T-helper 1 cell treated with Interleukin-12 subunit alpha and Interleukin-12 subunit beta and Interleukin-4 antibody, amounts not matched to agents 30 μg/mL and 1 μg/mL, for 36 hours (primary cell): ENCODE measurements around the gene SLX1B.
"Not testable (repeated sequence)": the region's sequence is repeated elsewhere in the genome, so short reads cannot be mapped to it uniquely, and the experiment has no call there.

Experiments
- H3K27ac Mint-ChIP-seq: one replicate; pipeline ENCODE4 v1.8.0; 2021; ENCODE audit warnings: mild to moderate bottlenecking, mixed read lengths
- H3K27me3 Mint-ChIP-seq: one replicate; pipeline ENCODE4 v1.8.0; 2021; ENCODE audit warnings: low read depth, mixed read lengths
- H3K36me3 Mint-ChIP-seq: one replicate; pipeline ENCODE4 v1.8.0; 2021; ENCODE audit warnings: low read depth, mixed read lengths
- H3K4me1 Mint-ChIP-seq: one replicate; pipeline ENCODE4 v1.8.0; 2021; ENCODE audit warnings: low read depth, mixed read lengths
- H3K4me3 Mint-ChIP-seq: one replicate; pipeline ENCODE4 v1.8.0; 2021; ENCODE audit warnings: mild to moderate bottlenecking, moderate library complexity, mixed read lengths
- H3K9me3 Mint-ChIP-seq: one replicate; pipeline ENCODE4 v1.8.0; 2021; ENCODE audit warnings: mixed read lengths

Gene SLX1B

DNA sequence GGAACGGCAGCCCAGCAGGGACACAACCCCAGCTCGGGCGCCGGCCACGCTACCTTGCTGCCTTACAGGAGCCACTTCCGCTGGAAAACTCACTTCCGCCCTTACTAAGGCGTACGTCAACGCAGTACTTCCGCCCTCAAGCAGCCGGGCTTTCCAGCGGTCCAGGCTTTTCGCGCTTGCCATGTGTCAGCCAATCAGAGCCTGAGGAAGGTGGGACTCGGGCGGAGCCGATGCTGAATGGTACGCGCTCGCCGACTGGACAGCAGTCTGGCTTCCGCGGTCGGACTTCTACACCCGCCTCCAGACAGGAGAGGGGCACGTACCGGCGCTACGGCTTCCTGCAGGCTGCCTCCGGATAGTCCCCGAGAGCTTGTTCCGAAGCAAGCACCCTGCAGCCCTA lies at the start of gene SLX1B, which contains the start of gene BOLA2:
Gene SLX1B (plus strand): TSS at position 265 of the 400 bp plus-strand sequence.
Gene BOLA2 (minus strand): TSS at position 83 of the 400 bp plus-strand sequence. CDS start 98 bp downstream, outside the sequence.
- not testable (repeated sequence) for H3K4me3 Mint-ChIP-seq, H3K9me3 Mint-ChIP-seq, H3K27ac Mint-ChIP-seq, H3K4me1 Mint-ChIP-seq, H3K36me3 Mint-ChIP-seq, H3K27me3 Mint-ChIP-seq

DNA sequence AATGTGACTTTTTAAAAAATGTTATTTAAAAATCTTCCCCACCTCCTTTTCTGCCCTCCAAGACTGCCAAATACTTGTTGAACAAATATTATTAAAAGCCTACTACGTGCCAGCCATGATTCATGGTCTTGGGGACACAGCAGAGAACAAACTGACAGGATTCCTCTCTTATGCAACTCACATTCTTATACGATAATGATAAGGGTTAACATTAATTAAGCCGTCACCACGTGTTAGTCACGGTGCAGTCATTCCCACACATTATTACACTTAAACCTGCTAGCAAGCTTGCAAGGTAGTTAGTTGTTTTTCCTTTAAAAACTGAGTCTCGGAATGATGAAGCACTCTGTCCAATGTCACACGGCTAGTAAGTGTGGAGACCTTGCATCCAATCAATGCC lies 49.1 kb upstream of the SLX1B start:
- not testable (repeated sequence) for H3K4me1 Mint-ChIP-seq, H3K36me3 Mint-ChIP-seq, H3K27ac Mint-ChIP-seq, H3K27me3 Mint-ChIP-seq, H3K9me3 Mint-ChIP-seq, H3K4me3 Mint-ChIP-seq

DNA sequence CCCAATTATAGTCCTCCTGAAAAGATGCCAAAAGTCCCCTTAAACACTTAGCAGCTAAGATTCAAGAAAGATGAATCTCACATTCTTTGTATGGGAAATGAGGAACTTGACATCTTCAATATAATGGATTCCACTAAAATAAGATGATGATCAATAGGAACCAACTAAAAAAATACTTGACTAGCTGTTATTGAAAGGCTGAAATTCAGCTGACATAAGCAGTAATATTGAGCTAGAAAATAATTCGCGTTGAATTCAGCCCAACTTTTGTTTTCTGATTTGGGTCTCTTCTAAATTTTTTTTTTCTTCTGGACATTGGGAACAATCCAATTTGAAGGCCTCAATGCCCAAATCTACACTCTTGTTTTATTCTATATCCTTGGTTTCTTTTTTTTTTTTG lies 30.7 kb upstream of the SLX1B start:
- not testable (repeated sequence) for H3K36me3 Mint-ChIP-seq, H3K9me3 Mint-ChIP-seq, H3K4me1 Mint-ChIP-seq, H3K27me3 Mint-ChIP-seq, H3K27ac Mint-ChIP-seq, H3K4me3 Mint-ChIP-seq

DNA sequence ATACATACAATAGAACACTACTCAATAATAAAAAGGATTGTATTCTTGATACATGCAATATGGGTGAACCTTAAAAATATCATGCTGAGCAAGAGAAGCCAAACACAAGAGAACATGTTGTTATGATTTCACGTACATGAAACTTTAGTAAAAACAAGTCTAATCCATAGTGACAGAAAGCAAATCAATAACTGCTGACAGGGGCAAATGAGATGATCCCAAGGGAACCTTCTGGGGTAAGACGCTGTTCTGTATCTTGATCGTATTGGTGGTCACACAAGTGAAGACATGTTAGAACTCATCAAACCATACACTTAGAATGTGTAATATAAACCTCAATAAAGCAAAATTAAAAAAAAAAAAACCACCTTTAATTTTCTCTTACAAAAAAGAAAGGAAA lies 28.9 kb upstream of the SLX1B start:
- H3K4me3 Mint-ChIP-seq, H3K27me3 Mint-ChIP-seq, H3K27ac Mint-ChIP-seq, H3K9me3 Mint-ChIP-seq: not testable (repeated sequence)
- Mint-ChIP-seq H3K36me3 (peaks cover 12% of the 10 kb centered on the region), H3K4me1 (peaks cover 13% of the 10 kb centered on the region)

DNA sequence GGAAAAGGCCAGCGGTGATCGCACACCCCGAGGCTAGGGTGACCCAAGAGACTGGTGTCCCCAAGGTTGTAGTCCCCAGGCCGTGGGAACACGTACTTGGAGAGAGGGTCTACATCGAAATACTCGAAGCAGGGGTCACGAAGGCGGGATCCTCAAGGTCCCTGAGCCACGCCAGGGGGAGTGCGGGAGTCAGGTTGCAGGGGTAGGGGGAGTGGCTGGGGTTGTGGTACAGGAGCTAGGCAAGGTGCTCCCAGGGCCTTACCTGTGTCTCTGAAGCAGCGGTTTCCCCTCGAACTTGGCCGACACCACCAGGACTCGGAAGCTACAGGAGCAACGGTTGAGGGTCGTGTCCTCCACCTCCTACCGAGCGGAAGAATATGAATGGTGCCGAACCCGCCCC lies 579 bp upstream of the SLX1B start:
- not testable (repeated sequence) for H3K4me1 Mint-ChIP-seq, H3K4me3 Mint-ChIP-seq, H3K27ac Mint-ChIP-seq, H3K27me3 Mint-ChIP-seq, H3K9me3 Mint-ChIP-seq, H3K36me3 Mint-ChIP-seq

DNA sequence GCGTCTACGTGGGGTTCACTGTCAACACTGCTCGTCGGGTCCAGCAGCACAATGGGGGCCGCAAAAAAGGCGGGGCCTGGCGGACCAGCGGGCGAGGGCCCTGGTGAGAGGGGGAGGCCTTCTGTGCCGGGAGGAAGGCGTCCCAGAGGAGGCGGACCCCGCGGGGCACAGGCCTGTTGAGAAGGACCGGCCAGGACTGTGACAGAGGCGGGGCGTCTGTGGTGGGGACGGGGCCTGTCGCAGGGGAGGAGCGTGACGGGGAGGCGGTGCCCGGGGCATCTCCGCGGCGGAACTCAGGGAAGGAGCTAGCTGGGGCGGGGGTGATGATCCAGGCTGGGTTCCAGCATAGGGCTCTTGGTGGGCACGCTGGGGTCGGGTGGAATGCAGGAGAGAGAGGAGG lies 495 bp downstream of the SLX1B start:
- H3K4me1 Mint-ChIP-seq, H3K4me3 Mint-ChIP-seq, H3K27ac Mint-ChIP-seq, H3K9me3 Mint-ChIP-seq, H3K27me3 Mint-ChIP-seq, H3K36me3 Mint-ChIP-seq: not testable (repeated sequence)

DNA sequence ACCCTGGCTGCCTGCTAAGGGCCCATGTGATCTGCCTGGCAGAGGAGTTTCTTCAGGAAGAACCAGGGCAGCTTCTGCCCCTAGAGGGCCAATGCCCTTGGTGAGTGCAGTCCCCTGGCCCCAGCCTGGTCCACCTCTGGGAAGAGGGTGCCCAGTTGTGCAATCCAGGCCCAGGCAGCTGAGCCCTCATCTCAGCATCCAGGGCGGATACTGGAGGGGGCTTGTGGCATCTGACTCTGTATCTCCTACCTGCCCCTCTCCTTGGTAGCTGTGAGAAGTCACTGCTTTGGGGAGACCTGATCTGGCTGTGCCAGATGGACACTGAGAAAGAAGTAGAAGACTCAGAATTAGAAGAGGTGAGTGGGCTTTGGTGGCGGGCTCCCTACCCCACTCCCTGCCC lies 3.3 kb downstream of the SLX1B start:
- not testable (repeated sequence) for H3K9me3 Mint-ChIP-seq, H3K27ac Mint-ChIP-seq, H3K27me3 Mint-ChIP-seq, H3K4me3 Mint-ChIP-seq, H3K4me1 Mint-ChIP-seq, H3K36me3 Mint-ChIP-seq

DNA sequence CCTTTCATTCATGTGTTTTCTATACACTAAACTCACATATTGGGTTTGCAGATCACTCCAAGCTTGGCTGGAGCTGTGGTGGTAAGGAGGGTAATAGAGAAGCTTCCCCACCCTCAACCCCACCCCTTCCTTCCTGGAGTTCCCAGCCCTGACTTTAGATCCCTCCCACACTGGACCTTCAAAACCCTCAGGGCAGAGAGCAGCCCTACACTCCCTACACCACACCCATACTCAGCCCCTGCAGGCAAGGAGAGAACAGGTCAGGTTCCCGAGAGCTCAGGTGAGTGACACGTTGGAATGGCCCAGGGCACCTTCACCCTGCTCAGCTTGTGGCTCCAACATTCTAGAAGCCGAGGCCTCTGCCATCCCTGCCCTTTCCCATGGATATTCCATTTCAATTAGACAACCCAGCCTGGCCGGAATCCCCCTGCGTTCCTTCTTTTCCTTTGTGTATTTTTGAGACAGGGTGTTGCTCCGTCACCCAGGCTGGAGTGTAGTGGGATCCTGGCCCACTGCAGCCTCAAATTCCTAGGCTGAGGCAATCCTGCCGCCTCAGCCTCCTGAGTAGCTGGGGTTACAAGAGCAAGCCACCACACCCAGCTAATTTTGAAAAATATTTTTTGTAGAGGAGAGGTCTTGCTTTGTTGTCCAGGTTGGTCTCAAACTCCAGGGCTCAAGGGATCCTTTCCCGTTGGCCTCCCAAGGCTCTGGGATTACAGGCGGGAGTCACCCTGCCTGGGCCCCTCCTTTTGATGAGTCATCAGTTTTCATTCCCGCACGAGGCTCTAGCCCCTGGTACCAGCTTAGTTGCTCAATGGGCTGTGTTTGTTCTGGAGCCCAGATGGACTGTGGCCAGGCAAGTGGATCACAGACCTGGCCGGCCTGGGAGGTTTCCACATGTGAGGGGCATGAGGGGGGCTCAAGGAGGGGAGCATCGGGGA lies 5.6 kb downstream of the SLX1B start, which contains the start of gene SULT1A4:
Gene SULT1A4 (plus strand): TSS at position 208 of the 941 bp plus-strand sequence. CDS start 1,473 bp downstream, outside the sequence.
- H3K4me1 Mint-ChIP-seq, H3K4me3 Mint-ChIP-seq, H3K36me3 Mint-ChIP-seq, H3K9me3 Mint-ChIP-seq, H3K27ac Mint-ChIP-seq, H3K27me3 Mint-ChIP-seq: not testable (repeated sequence)

DNA sequence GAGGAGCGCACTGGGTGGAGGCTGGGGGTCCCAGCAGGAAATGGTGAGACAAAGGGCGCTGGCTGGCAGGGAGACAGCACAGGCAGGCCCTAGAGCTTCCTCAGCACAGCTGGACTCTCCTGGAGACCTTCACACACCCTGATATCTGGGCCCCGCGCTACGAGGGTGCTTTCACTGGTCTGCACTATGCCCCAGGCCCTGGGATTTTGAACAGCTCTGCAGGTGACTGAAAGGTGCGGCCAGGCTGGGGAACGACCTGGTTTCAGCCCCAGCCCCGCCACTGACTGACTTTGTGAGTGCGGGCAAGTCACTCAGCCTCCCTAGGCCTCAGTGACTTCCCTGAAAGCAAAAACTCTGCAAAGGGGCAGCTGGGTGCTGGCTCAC lies 6.3 kb downstream of the SLX1B start:
- not testable (repeated sequence) for H3K4me1 Mint-ChIP-seq, H3K27me3 Mint-ChIP-seq

DNA sequence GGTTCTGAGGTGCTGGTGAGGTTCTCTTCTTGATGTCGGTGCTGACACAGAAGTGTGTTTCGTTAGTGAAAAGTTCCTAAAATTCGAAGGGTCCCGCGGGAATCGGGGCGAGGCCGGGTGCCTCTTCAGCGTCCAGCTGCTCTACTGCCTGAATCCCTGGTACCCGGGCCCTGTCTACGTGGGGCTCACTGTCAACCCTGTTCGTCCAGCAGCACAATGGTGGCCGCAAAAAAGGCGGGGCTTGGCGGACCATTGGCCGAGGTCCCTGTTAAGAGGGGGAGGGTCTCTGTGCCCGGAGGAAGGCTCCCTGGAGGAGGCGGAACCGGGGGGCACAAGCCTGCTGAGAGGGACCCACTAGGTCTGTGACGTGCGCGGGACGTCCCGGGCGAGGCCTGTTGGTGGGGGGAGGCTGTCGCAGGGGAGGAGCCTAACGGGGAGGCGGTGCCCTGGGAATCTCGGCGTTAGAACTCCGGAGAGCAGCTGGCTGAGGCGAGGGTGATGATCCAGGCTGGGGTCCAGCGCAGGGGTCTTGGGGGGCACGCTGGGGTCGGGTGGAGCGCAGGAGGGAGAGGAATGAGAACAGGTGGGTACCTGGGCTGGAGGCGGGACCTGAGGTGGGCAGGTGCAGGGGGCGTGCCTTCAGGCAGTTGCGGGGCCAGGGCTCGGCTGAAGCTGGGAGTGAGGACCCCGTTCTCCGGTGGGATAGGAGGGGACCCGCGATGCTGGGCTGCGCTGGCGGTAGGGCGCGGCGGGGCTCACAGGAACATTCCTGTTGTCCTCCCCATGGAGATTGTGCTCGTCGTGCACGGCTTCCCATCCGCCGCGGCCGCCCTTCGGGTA lies 11.9 kb downstream of the SLX1B start:
- not testable (repeated sequence) for H3K4me1 Mint-ChIP-seq, H3K27ac Mint-ChIP-seq, H3K4me3 Mint-ChIP-seq, H3K27me3 Mint-ChIP-seq, H3K36me3 Mint-ChIP-seq, H3K9me3 Mint-ChIP-seq

More for the DNA sequence above, 6.3 kb downstream of the SLX1B start:
- not testable (repeated sequence) for H3K36me3 Mint-ChIP-seq, H3K9me3 Mint-ChIP-seq, H3K27ac Mint-ChIP-seq, H3K4me3 Mint-ChIP-seq

DNA sequence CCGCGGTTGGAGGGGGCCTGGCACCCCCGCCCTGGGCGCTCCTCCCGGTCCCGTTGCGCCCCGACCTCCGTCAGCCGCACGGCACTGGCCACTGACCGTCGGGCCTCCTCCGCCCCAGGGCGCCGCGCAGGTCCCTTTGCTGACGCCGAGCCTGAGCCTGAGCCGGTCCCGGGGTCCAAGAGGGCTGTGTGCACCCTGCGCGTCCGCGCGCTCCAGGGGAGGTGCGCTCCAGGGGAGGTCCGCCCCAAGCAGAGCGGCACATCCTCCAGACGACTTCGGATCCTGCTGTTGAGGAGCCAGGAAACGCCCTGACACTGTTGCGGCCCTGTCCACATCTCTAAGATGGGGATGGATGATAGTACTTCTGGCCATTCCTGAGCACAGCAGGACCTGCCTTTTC lies 12.6 kb downstream of the SLX1B start:
- not testable (repeated sequence) for H3K27me3 Mint-ChIP-seq

DNA sequence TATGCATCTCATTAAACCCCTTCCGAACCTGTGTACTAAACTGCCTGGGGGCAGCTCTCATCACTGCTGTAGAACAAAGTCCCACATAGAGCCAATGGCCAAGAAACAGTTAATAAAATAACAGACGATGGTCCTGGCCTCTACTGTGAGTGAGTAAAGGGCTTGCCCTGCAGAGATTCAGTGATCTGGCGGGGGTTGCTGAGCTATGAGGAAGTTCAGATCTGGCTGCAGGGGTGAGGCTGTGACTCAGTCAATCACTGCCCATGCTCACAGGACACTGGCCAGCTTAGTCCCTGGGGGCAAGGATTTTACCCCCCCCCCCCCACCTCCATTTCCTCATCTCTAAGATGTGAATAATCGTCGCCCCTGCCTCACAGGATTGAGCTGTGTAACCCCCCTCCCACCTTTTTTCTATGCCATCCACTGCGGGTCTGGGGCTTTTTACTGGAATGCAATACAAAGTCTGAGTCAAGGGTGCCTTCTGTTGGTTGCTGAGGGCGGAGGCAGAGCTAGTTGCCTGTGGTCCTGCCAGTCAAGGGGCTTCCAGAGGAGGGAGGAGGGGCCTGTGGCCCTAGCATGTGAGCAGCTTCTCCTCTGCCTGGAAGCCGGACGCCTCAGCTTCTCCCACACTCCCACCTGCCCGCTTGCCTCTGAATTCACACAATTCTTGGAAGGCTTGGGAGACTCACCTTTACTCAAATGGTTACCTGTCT lies 13.5 kb downstream of the SLX1B start:
- not testable (repeated sequence) for H3K9me3 Mint-ChIP-seq, H3K27ac Mint-ChIP-seq, H3K36me3 Mint-ChIP-seq, H3K4me1 Mint-ChIP-seq, H3K27me3 Mint-ChIP-seq, H3K4me3 Mint-ChIP-seq

More for the DNA sequence above, 12.6 kb downstream of the SLX1B start:
- not testable (repeated sequence) for H3K27ac Mint-ChIP-seq, H3K4me3 Mint-ChIP-seq, H3K4me1 Mint-ChIP-seq, H3K9me3 Mint-ChIP-seq, H3K36me3 Mint-ChIP-seq

DNA sequence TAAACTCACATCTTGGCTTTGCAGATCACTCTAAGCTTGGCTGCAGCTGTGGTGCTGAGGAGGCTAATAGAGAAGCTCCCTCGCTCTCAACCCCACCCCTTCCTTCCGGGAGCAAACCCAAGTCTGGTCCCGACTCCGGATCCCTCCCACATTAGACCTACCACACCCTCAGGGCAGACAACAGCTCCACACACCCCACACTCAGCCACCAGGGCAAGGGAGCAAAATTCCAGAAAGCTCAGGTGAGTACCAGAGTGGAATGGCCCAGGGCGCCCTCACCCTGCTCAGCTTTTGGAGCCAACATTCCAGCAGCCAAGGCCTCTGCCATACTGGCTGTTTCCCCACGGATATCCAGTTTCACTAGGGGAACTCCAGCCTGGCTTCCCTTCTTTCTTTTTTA lies 15.3 kb downstream of the SLX1B start:
- not testable (repeated sequence) for H3K9me3 Mint-ChIP-seq, H3K4me3 Mint-ChIP-seq, H3K27ac Mint-ChIP-seq, H3K4me1 Mint-ChIP-seq, H3K36me3 Mint-ChIP-seq, H3K27me3 Mint-ChIP-seq

DNA sequence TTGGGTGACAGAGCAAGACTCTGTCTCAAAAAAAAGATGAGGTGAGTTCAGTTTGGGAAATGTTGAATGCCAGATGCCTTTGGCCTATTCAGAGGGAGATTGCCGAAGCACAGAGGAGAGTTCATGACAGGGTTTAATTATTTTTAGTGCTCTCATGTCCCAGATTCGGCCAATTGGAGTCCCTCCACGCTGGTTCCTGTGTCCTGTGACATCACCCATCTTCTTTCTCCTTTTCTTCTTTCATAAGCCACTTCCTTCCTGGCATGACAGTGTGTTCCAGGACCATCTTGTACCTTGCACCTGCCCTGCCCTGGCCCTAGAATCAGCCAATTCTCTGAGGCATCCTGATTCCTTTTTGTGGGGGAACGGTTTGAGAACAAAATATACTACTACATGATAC lies 17.7 kb downstream of the SLX1B start:
- H3K36me3 Mint-ChIP-seq, H3K4me1 Mint-ChIP-seq, H3K9me3 Mint-ChIP-seq, H3K27me3 Mint-ChIP-seq, H3K27ac Mint-ChIP-seq, H3K4me3 Mint-ChIP-seq: not testable (repeated sequence)

DNA sequence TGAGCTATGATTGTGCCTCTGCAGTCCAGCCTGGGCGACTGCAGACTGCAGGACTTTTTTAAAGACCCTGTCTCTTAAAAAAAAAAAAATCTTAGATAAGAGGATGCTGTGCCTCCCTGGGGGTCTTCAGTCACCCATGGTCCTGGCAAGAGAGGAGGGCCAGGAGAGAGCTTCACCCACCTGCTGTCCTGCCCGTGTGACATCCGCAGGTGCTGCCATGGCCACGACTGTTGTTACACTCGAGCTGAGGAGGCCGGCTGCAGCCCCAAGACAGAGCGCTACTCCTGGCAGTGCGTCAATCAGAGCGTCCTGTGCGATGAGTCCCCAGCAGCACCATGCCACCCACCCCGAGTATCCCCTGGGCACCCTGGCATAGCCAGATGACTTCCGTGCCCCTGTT lies 27.9 kb downstream of the SLX1B start:
- not testable (repeated sequence) for H3K27ac Mint-ChIP-seq, H3K36me3 Mint-ChIP-seq, H3K4me1 Mint-ChIP-seq, H3K9me3 Mint-ChIP-seq, H3K27me3 Mint-ChIP-seq, H3K4me3 Mint-ChIP-seq
